Astrocyte (in vitro differentiated cells and primary cell): Measurements from ENCODE around the gene SLC9A9. TPM values are rescaled to one million over a fixed set of nuclear protein-coding genes. Genes with fewer than 3 reads are reported as not detected.

Source experiments
- DNase-seq: peaks from one replicate; pipeline ENCODE4 v3.0.0-alpha.2; 2010; ENCODE audit warnings: low read depth
- FAIRE-seq: peaks from 2 replicates; lab custom pipeline; 2011; peaks lifted over from hg19 to GRCh38; lab: Jason Lieb, UNC
- H2AFZ ChIP-seq: 2 replicates; pipeline ENCODE4 v1.6.0; 2012; ENCODE audit warnings: low read depth, low read length, inconsistent platforms
- H3K27ac ChIP-seq: 2 replicates; pipeline ENCODE4 v1.5.1; 2011; ENCODE audit warnings: low read depth, low read length, inconsistent platforms
- H3K27me3 ChIP-seq: 2 replicates; pipeline ENCODE4 v1.6.0; 2011; ENCODE audit warnings: low read length, inconsistent platforms; ENCODE audit not compliant: insufficient read depth
- H3K36me3 ChIP-seq: 2 replicates; pipeline ENCODE4 v1.5.1; 2011; ENCODE audit warnings: low read length, inconsistent platforms; ENCODE audit not compliant: insufficient read depth
- H3K4me1 ChIP-seq: 2 replicates; pipeline ENCODE4 v1.5.1; 2011; ENCODE audit warnings: low read length, inconsistent platforms; ENCODE audit not compliant: insufficient read depth
- H3K4me2 ChIP-seq: 2 replicates; pipeline ENCODE4 v1.6.0; 2012; ENCODE audit warnings: low read length, inconsistent platforms
- H3K4me3 ChIP-seq: 2 replicates; pipeline ENCODE4 v1.5.1; 2011; ENCODE audit warnings: low read depth, mild to moderate bottlenecking, low read length, inconsistent platforms; ENCODE audit not compliant: insufficient read depth
- H3K79me2 ChIP-seq: 2 replicates; pipeline ENCODE4 v1.6.0; 2012; ENCODE audit warnings: mild to moderate bottlenecking, low read length, inconsistent platforms; ENCODE audit not compliant: insufficient read depth
- H3K9ac ChIP-seq: 2 replicates; pipeline ENCODE4 v1.6.0; 2012; ENCODE audit warnings: mild to moderate bottlenecking, low read length, inconsistent platforms
- H3K9me3 ChIP-seq: 2 replicates; pipeline ENCODE4 v1.5.1; 2012; ENCODE audit warnings: low read depth, mild to moderate bottlenecking, low read length, inconsistent platforms; ENCODE audit not compliant: insufficient read depth
- H4K20me1 ChIP-seq: 2 replicates; pipeline ENCODE4 v1.6.0; 2012; ENCODE audit warnings: low read length, inconsistent platforms; ENCODE audit not compliant: insufficient read depth
- H3K27ac Mint-ChIP-seq: one replicate; pipeline ENCODE4 v1.8.0; 2021; ENCODE audit warnings: mild to moderate bottlenecking, mixed read lengths; ENCODE audit not compliant: unreplicated experiment
- H3K27me3 Mint-ChIP-seq: one replicate; pipeline ENCODE4 v1.8.0; 2021; ENCODE audit warnings: low read depth, mixed read lengths; ENCODE audit not compliant: unreplicated experiment
- H3K36me3 Mint-ChIP-seq: one replicate; pipeline ENCODE4 v1.8.0; 2021; ENCODE audit warnings: low read depth, mixed read lengths; ENCODE audit not compliant: unreplicated experiment
- H3K4me1 Mint-ChIP-seq: one replicate; pipeline ENCODE4 v1.8.0; 2021; ENCODE audit warnings: low read depth, mixed read lengths; ENCODE audit not compliant: unreplicated experiment
- H3K4me3 Mint-ChIP-seq: one replicate; pipeline ENCODE4 v1.8.0; 2021; ENCODE audit warnings: mild to moderate bottlenecking, moderate library complexity, mixed read lengths; ENCODE audit not compliant: unreplicated experiment
- H3K9me3 Mint-ChIP-seq: one replicate; pipeline ENCODE4 v1.8.0; 2021; ENCODE audit warnings: mild to moderate bottlenecking, mixed read lengths; ENCODE audit not compliant: unreplicated experiment
- EZH2 ChIP-seq: IDR thresholded peaks from 2 replicates; pipeline ENCODE4 v1.6.1; 2012; ENCODE audit warnings: mild to moderate bottlenecking, low read length, inconsistent platforms; ENCODE audit not compliant: insufficient read depth
- total RNA-seq: library from RNA; stranded (reverse); gene quantifications from 2 replicates; pipeline ENCODE4 v1.2.1, GENCODE V29; 2021
- TF ChIP-seq, protein P1 (sequence below): IDR thresholded peaks from 2 replicates; pipeline ENCODE4 v1.5.1; 2011; ENCODE audit warnings: low read depth, mild to moderate bottlenecking, inconsistent platforms, low read length, moderate library complexity; ENCODE audit not compliant: insufficient read depth

The SLC9A9 gene
- total RNA-seq, 1 donor from 2014 or later, result 1.5 TPM

DNA sequence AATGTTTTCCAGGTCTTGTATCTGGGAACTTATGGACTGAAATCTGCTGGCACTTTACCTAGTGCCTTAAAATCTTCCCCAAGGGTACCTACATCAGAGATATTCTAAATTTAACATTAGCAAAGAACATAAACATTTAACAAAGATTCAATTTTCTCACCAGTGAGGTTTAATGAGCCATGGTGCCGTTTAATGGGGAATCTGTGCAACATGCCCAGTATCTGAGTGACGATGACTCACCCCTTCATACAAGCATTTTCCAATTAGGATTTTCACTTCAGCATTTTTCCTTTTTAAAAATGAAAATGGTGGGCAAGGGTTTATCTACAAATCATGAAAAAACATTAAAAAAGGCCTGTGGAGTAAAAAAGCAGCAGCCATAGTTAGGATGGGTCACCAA is 189.4 kb downstream of the SLC9A9 start:
- Mint-ChIP-seq H3K4me3 (no peak overlapping the region), H3K36me3 (no peaks in the 10 kb centered on the region), H3K9me3 (peaks cover 7% of the 10 kb centered on the region), H3K27me3 (no peaks in the 10 kb centered on the region), H3K4me1 (peaks cover 20% of the 10 kb centered on the region), H3K27ac (peak overlapping the region; percentile 0)
- peak; percentile 65 for DNase-seq
- Histone ChIP-seq H3K4me2 (no peak overlapping the region), H3K36me3 (no peaks in the 10 kb centered on the region), H3K4me1 (peaks cover 3% of the 10 kb centered on the region), H3K27ac (no peak overlapping the region), H4K20me1 (no peaks in the 10 kb centered on the region), H3K9ac (no peak overlapping the region), H3K79me2 (no peaks in the 10 kb centered on the region), H3K4me3 (no peak overlapping the region), H3K27me3 (no peaks in the 10 kb centered on the region), H2AFZ (no peak overlapping the region), H3K9me3 (no peaks in the 10 kb centered on the region)
- no peak for FAIRE-seq
- no peak for TF ChIP-seq EZH2
- TF ChIP-seq, protein P1, sequence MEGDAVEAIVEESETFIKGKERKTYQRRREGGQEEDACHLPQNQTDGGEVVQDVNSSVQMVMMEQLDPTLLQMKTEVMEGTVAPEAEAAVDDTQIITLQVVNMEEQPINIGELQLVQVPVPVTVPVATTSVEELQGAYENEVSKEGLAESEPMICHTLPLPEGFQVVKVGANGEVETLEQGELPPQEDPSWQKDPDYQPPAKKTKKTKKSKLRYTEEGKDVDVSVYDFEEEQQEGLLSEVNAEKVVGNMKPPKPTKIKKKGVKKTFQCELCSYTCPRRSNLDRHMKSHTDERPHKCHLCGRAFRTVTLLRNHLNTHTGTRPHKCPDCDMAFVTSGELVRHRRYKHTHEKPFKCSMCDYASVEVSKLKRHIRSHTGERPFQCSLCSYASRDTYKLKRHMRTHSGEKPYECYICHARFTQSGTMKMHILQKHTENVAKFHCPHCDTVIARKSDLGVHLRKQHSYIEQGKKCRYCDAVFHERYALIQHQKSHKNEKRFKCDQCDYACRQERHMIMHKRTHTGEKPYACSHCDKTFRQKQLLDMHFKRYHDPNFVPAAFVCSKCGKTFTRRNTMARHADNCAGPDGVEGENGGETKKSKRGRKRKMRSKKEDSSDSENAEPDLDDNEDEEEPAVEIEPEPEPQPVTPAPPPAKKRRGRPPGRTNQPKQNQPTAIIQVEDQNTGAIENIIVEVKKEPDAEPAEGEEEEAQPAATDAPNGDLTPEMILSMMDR, result no peak

DNA sequence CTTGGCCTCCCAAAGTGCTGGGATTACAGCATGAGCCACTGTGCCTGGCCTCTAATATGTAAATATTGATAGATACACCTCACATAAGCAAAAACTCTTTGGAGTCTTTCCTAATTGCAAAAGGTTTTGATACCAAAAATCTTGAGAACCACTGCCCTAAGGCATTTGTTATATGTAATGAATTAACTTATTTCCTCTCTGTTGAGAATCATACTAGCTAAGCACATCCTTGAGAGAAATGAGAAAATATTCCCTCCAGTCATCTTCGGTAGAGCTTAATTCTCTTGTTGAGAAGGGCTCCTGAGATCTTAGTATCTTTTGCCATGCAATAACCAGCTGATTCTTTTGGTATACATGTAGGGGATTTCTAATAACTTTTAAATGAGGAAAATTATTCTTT is 190.2 kb downstream of the SLC9A9 start:
- TF ChIP-seq, protein P1, result no peak
- no peak for TF ChIP-seq EZH2
- H3K9ac ChIP-seq, result no peak overlapping the region
- Mint-ChIP-seq H3K9me3 (peaks cover 5% of the 10 kb centered on the region), H3K4me1 (peaks cover 24% of the 10 kb centered on the region), H3K27me3 (no peaks in the 10 kb centered on the region), H3K4me3 (no peak overlapping the region), H3K36me3 (no peaks in the 10 kb centered on the region), H3K27ac (no peak overlapping the region)
- no peaks in the 10 kb centered on the region for H3K9me3 ChIP-seq
- H3K79me2 ChIP-seq, result no peaks in the 10 kb centered on the region
- H3K36me3 ChIP-seq, result no peaks in the 10 kb centered on the region
- no peak overlapping the region for H3K27ac ChIP-seq
- H3K4me1 ChIP-seq, result peaks cover 3% of the 10 kb centered on the region
- no peaks in the 10 kb centered on the region for H4K20me1 ChIP-seq
- H2AFZ ChIP-seq, result no peak overlapping the region
- H3K27me3 ChIP-seq, result no peaks in the 10 kb centered on the region
- no peak overlapping the region for H3K4me3 ChIP-seq
- DNase-seq (no peak), FAIRE-seq (no peak)
- no peak overlapping the region for H3K4me2 ChIP-seq

DNA sequence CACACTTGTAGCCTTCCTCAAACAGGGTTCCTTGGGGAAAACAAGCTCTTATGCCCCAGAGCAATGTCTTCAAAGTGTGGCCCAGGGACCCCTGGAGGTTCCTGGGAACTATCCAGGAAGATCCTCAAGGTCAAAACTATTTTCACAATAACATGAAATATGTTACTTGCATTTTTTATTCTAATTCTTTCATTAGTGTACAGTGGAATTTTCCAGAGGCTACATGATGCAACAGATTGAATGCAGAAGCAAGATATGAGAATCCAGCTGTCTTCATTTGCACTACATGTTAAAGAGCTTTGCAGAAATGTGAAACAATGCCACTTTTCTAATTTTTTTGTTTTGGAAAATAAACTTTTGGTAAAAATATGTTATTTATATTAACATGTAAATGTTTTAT is 190.9 kb downstream of the SLC9A9 start:
- no peak overlapping the region for H2AFZ ChIP-seq
- Mint-ChIP-seq H3K9me3 (peaks cover 5% of the 10 kb centered on the region), H3K27me3 (no peaks in the 10 kb centered on the region), H3K4me3 (no peak overlapping the region), H3K4me1 (peaks cover 24% of the 10 kb centered on the region), H3K27ac (no peak overlapping the region), H3K36me3 (no peaks in the 10 kb centered on the region)
- DNase-seq (no peak), FAIRE-seq (no peak)
- no peaks in the 10 kb centered on the region for H3K79me2 ChIP-seq
- no peak overlapping the region for H3K4me3 ChIP-seq
- H3K27ac ChIP-seq, result no peak overlapping the region
- no peak overlapping the region for H3K9ac ChIP-seq
- no peak overlapping the region for H3K4me2 ChIP-seq
- no peak for TF ChIP-seq EZH2
- TF ChIP-seq, protein P1, result no peak
- H4K20me1 ChIP-seq, result no peaks in the 10 kb centered on the region
- no peaks in the 10 kb centered on the region for H3K27me3 ChIP-seq
- no peaks in the 10 kb centered on the region for H3K9me3 ChIP-seq
- no peaks in the 10 kb centered on the region for H3K36me3 ChIP-seq
- H3K4me1 ChIP-seq, result peaks cover 3% of the 10 kb centered on the region
